Transverse colon (tissue), 4 donors: ENCODE results near the gene CLSTN2.

Experiments
- EP300 ChIP-seq: sonication (generic); formaldehyde crosslinking; IDR thresholded peaks from one replicate; pipeline ENCODE4 v1.6.1; 2017; ENCODE audit warnings: antibody characterized with exemption, low read depth
- POLR2A ChIP-seq: fragments of 450-650 bp; IDR thresholded peaks from one replicate; pipeline ENCODE4 v1.6.1; 2016; ENCODE audit warnings: antibody characterized with exemption, mild to moderate bottlenecking, moderate library complexity
- POLR2AphosphoS5 ChIP-seq, 3 donors: sonication (generic); formaldehyde crosslinking; IDR thresholded peaks; one replicate each; pipeline ENCODE4 v1.6.1; 2016; ENCODE audit warnings: antibody characterized with exemption in 3 of 3
- TF ChIP-seq, protein P1 (sequence below), 5 experiments: fragments of 200-600 bp in 3 of 5; fragments of 450-650 bp in 2 of 5; sonication (generic) in 3 of 5; IDR thresholded peaks; 1 replicate in 2 of 5; 2 replicates in 3 of 5; pipeline ENCODE4 v1.5.1; 2016 to 2017; ENCODE audit warnings: antibody characterized with exemption in 5 of 5, inconsistent platforms in 3 of 5, mild to moderate bottlenecking in 2 of 5, moderate library complexity in 1 of 5

DNA sequence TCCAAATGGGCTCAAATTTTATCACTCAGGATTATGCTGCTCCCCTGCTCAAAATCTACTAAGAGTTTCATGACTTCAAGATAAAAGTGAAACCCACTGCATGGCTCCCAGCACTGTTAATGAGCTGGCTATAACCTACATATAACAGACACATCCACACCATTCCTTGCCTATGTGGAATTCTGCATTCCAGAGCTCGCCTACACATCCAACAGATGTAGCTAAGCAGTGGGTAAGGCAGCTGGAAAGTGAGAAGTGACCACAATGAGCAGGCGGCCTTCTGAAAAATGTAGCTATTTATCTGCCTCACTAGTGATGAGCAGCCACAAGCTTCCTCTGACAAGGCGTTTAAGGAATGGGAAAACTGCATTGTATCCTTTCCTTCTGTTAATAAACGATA is 650.8 kb downstream of the CLSTN2 start:
- no peak for TF ChIP-seq POLR2A
- TF ChIP-seq, protein P1, sequence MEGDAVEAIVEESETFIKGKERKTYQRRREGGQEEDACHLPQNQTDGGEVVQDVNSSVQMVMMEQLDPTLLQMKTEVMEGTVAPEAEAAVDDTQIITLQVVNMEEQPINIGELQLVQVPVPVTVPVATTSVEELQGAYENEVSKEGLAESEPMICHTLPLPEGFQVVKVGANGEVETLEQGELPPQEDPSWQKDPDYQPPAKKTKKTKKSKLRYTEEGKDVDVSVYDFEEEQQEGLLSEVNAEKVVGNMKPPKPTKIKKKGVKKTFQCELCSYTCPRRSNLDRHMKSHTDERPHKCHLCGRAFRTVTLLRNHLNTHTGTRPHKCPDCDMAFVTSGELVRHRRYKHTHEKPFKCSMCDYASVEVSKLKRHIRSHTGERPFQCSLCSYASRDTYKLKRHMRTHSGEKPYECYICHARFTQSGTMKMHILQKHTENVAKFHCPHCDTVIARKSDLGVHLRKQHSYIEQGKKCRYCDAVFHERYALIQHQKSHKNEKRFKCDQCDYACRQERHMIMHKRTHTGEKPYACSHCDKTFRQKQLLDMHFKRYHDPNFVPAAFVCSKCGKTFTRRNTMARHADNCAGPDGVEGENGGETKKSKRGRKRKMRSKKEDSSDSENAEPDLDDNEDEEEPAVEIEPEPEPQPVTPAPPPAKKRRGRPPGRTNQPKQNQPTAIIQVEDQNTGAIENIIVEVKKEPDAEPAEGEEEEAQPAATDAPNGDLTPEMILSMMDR (IDR thresholded peaks at IDR 0.05), result no peak
- no peak for TF ChIP-seq EP300
- TF ChIP-seq POLR2AphosphoS5 (IDR thresholded peaks at IDR 0.05), result no peak
